Gastroesophageal sphincter (tissue), 3 donors: ENCODE results near the gene PGPEP1.

Source experiments
- EP300 ChIP-seq: sonication (generic); formaldehyde crosslinking; IDR thresholded peaks from one replicate; pipeline ENCODE4 v1.6.1; 2017; ENCODE audit warnings: antibody characterized with exemption, mild to moderate bottlenecking
- POLR2A ChIP-seq, 2 donors: fragments of 450-650 bp; IDR thresholded peaks; one replicate each; pipeline ENCODE4 v1.6.1; 2017; ENCODE audit warnings: antibody characterized with exemption in 2 of 2, mild to moderate bottlenecking in 2 of 2, moderate library complexity in 1 of 2
- POLR2AphosphoS5 ChIP-seq: sonication (generic); formaldehyde crosslinking; IDR thresholded peaks from one replicate; pipeline ENCODE4 v1.6.1; 2017; ENCODE audit warnings: antibody characterized with exemption
- TF ChIP-seq, protein P1 (sequence below), 4 experiments: fragments of 200-600 bp in 2 of 4; fragments of 450-650 bp in 2 of 4; sonication (generic) in 1 of 4; IDR thresholded peaks; one replicate each; pipeline ENCODE4 v1.5.1; 2017 to 2019; ENCODE audit warnings: antibody characterized with exemption in 4 of 4, mild to moderate bottlenecking in 2 of 4, moderate library complexity in 2 of 4

GRCh38 chr19:18401580-18402112 is 61.2 kb downstream of the PGPEP1 start:
- TF ChIP-seq, protein P1, sequence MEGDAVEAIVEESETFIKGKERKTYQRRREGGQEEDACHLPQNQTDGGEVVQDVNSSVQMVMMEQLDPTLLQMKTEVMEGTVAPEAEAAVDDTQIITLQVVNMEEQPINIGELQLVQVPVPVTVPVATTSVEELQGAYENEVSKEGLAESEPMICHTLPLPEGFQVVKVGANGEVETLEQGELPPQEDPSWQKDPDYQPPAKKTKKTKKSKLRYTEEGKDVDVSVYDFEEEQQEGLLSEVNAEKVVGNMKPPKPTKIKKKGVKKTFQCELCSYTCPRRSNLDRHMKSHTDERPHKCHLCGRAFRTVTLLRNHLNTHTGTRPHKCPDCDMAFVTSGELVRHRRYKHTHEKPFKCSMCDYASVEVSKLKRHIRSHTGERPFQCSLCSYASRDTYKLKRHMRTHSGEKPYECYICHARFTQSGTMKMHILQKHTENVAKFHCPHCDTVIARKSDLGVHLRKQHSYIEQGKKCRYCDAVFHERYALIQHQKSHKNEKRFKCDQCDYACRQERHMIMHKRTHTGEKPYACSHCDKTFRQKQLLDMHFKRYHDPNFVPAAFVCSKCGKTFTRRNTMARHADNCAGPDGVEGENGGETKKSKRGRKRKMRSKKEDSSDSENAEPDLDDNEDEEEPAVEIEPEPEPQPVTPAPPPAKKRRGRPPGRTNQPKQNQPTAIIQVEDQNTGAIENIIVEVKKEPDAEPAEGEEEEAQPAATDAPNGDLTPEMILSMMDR (IDR thresholded peaks at IDR 0.05): peak in 2 of 4 experiments; percentile 19 to 47
- no peak for TF ChIP-seq POLR2AphosphoS5
- no peak for TF ChIP-seq POLR2A (IDR thresholded peaks at IDR 0.05)
- TF ChIP-seq EP300: no peak
